K562 (cell line): ENCODE data around the gene TMEM53. TPM values are rescaled to one million over a fixed set of nuclear protein-coding genes. Genes with fewer than 3 reads are reported as not detected.
A peak's percentile ranks its signal among the peaks of the same experiment; 100 is the strongest.

Source experiments
- ATAC-seq: fragments of 200-7000 bp; cut with Tn5 transposase; 3 replicates; pipeline ENCODE4 v1.9.1; 2020; ENCODE audit warnings: moderate library complexity
- BruUV-seq: library from RNA; stranded (reverse); fragments of 400-500 nt; replicated peaks from 2 replicates; lab custom pipeline; 2021; lab: Mats Ljungman, UMichigan
- CTCF ChIA-PET: fragments of 300-600 bp; formaldehyde crosslinking; extraction: SDS; loops from one replicate; lab custom pipeline; 2021; ENCODE audit warnings: low intra/inter-chr PET ratio; lab: Yijun Ruan, JAX
- POLR2A ChIA-PET: fragments of 300-600, 350-650 bp; sonication (Branson Sonifier 250); formaldehyde crosslinking; extraction: SDS; loops from one replicate; lab custom pipeline; 2021; ENCODE audit warnings: antibody characterized with exemption, inconsistent platforms; lab: Yijun Ruan, JAX
- DNase-seq, 4 experiments: peaks; one replicate each; pipeline versions ENCODE4 v3.0.0 to v3.0.0-alpha.2; 2011 to 2018; ENCODE audit warnings: low spot score in 3 of 4, mixed read lengths in 3 of 4; ENCODE audit errors: extremely low read depth in 1 of 4
- FAIRE-seq: peaks from 2 replicates; lab custom pipeline; 2011; peaks lifted over from hg19 to GRCh38; lab: Jason Lieb, UNC
- H2AFZ ChIP-seq: 2 replicates; pipeline ENCODE4 v1.6.0; 2011; ENCODE audit warnings: low read depth, low read length, control low read depth, inconsistent platforms
- H3K27ac ChIP-seq: fragments of 200-600 bp; 3 replicates; pipeline ENCODE4 v1.8.0; 2011; ENCODE audit warnings: low read depth, mild to moderate bottlenecking, control low read depth, inconsistent platforms, low read length, moderate library complexity, mixed read lengths; ENCODE audit errors: extremely low read depth
- H3K27me3 ChIP-seq, 2 experiments: fragments of 300-600 bp in 1 of 2; 2 replicates in 1 of 2; 3 replicates in 1 of 2; pipeline versions ENCODE4 v1.6.0 to v1.8.0; 2011; ENCODE audit warnings: inconsistent platforms in 2 of 2, low read length in 2 of 2, mild to moderate bottlenecking in 1 of 2, mixed read lengths in 1 of 2, moderate library complexity in 1 of 2; ENCODE audit not compliant: control insufficient read depth in 2 of 2, insufficient read depth in 2 of 2
- H3K36me3 ChIP-seq: fragments of 300-600 bp; 3 replicates; pipeline ENCODE4 v1.8.0; 2011; ENCODE audit warnings: mild to moderate bottlenecking, low read length, inconsistent platforms; ENCODE audit not compliant: control insufficient read depth, insufficient read depth
- H3K4me1 ChIP-seq, 2 experiments: fragments of 200-600 bp in 1 of 2; replicated peaks in 1 of 2; 2 replicates in 1 of 2; 3 replicates in 1 of 2; pipeline versions ENCODE4 v1.5.1 to v1.8.0; 2011; ENCODE audit warnings: inconsistent platforms in 2 of 2, low read length in 2 of 2, mild to moderate bottlenecking in 1 of 2, mixed read lengths in 1 of 2, moderate library complexity in 1 of 2; ENCODE audit not compliant: control insufficient read depth in 2 of 2, insufficient read depth in 2 of 2
- H3K4me2 ChIP-seq: 2 replicates; pipeline ENCODE4 v1.6.1; 2011; ENCODE audit warnings: low read length, control low read depth, inconsistent platforms, mixed read lengths; ENCODE audit not compliant: insufficient read depth
- H3K4me3 ChIP-seq: fragments of 200-600 bp; sonication (generic), shearing (Covaris generic); 2 replicates; pipeline ENCODE4 v1.5.1; 2016; ENCODE audit warnings: control low read depth, inconsistent platforms
- H3K79me2 ChIP-seq: fragments of 200-600 bp; 3 replicates; pipeline ENCODE4 v1.8.0; 2011; ENCODE audit warnings: low read length, inconsistent platforms; ENCODE audit not compliant: control insufficient read depth, insufficient read depth
- H3K9ac ChIP-seq, 2 experiments: 2 replicates each; pipeline versions ENCODE4 v1.6.0 to v1.6.1; 2011; ENCODE audit warnings: low read depth in 2 of 2, low read length in 2 of 2, control low read depth in 1 of 2, inconsistent platforms in 1 of 2, mild to moderate bottlenecking in 1 of 2, mixed read lengths in 1 of 2; ENCODE audit not compliant: insufficient read depth in 1 of 2
- H3K9me1 ChIP-seq: one replicate; pipeline ENCODE4 v1.6.0; 2011; ENCODE audit warnings: inconsistent platforms, mild to moderate bottlenecking, low read length, moderate library complexity; ENCODE audit not compliant: control insufficient read depth, insufficient read depth
- H3K9me3 ChIP-seq: replicated peaks from 2 replicates; pipeline ENCODE4 v1.5.1; 2011; ENCODE audit warnings: low read depth, low read length, inconsistent platforms; ENCODE audit not compliant: control insufficient read depth, insufficient read depth
- H4K20me1 ChIP-seq: replicated peaks from 2 replicates; pipeline ENCODE4 v1.6.1; 2011; ENCODE audit warnings: low read length, inconsistent platforms, mixed read lengths; ENCODE audit not compliant: control insufficient read depth, insufficient read depth
- BHLHE40 ChIP-seq: IDR thresholded peaks from 2 replicates; pipeline ENCODE4 v1.6.1; 2011; ENCODE audit warnings: low read length, improper control_type of control experiment
- CBFA2T3 ChIP-seq: fragments of 450-650 bp; IDR thresholded peaks from 2 replicates; pipeline ENCODE4 v1.6.1; 2017
- CC2D1A ChIP-seq: fragments of 450-650 bp; IDR thresholded peaks from 2 replicates; pipeline ENCODE4 v1.6.1; 2017; ENCODE audit warnings: mild to moderate bottlenecking
- MCM5 ChIP-seq: fragments of 450-650 bp; IDR thresholded peaks from 2 replicates; pipeline ENCODE4 v1.6.1; 2016; ENCODE audit warnings: low read depth
- MCM7 ChIP-seq, 2 experiments: fragments of 450-650 bp; IDR thresholded peaks; 2 replicates each; pipeline ENCODE4 v1.6.1; 2016 to 2018
- RBM39 ChIP-seq: fragments of 200-400 bp; formaldehyde crosslinking; optimal IDR thresholded peaks from 2 replicates; pipeline ENCODE3; 2018; ENCODE audit warnings: low read depth, low read length
- ZNF384 ChIP-seq: IDR thresholded peaks from 2 replicates; pipeline ENCODE4 v1.6.1; 2012; ENCODE audit warnings: low read depth, low read length, improper control_type of control experiment
- WGBS: fragments of 100-300 bp; shearing (Covaris generic); methylation state at CpG from one replicate; pipeline ENCODE4 v1.1.6; 2016; ENCODE audit warnings: low coverage, mixed read lengths; ENCODE audit not compliant: insufficient coverage; ENCODE audit errors: missing lambda C conversion rate; 5-methylcytosine and 5-hydroxymethylcytosine counted together
- in situ Hi-C: fragments of 300-500 bp; cut with MboI; formaldehyde crosslinking; loops from 4 replicates; pipeline ENCODE4 v1.15.0; 2018; ENCODE audit warnings: inconsistent platforms, mixed read lengths
- intact Hi-C: fragments of 100-400 bp; cut with micrococcal nuclease; formaldehyde crosslinking; loops from 2 replicates; pipeline ENCODE4 v1.14.2; 2022
- polyA plus RNA-seq, 8 experiments: library from polyadenylated mRNA; depleted of rRNA in 4 of 8; stranded (reverse) in 5 of 8; unstranded in 3 of 8; fragments of >200 nt; fragmentation: Nextera tagmentation in 2 of 8; fragmentation: Illumina TruSeq in 1 of 8; extraction: Ambion mirVana in 2 of 8; extraction: Trizol in 1 of 8; gene quantifications; 2 replicates each; pipeline versions ENCODE4 v1.2.1 to v1.2.3, GENCODE V29; 2011 to 2014; ENCODE audit warnings: inconsistent platforms in 1 of 8, missing spikeins in 1 of 8
- total RNA-seq, 7 experiments: library from RNA; depleted of rRNA in 6 of 7; stranded (reverse); fragments of >200 nt in 6 of 7; fragmentation: Illumina TruSeq in 2 of 7; extraction: Trizol in 2 of 7; gene quantifications; 2 replicates each; pipeline versions ENCODE4 v1.2.1 to v1.2.3, GENCODE V29; 2011 to 2021; ENCODE audit warnings: low replicate concordance in 1 of 7
- TF ChIP-seq, protein P1 (sequence below): fragments of 450-650 bp; formaldehyde crosslinking; IDR thresholded peaks from 2 replicates; pipeline ENCODE4 v1.4.0; 2020; ENCODE audit warnings: mild to moderate bottlenecking, moderate library complexity
- TF ChIP-seq, protein P2 (sequence below): IDR thresholded peaks from 2 replicates; pipeline ENCODE4 v1.6.1; 2014; ENCODE audit warnings: antibody characterized with exemption
- TF ChIP-seq, protein P3 (sequence below), 2 experiments: fragments of 450-650 bp; conservative IDR thresholded peaks; 2 replicates each; pipeline ENCODE4 v1.6.1; 2017; ENCODE audit warnings: mild to moderate bottlenecking in 2 of 2, moderate library complexity in 2 of 2

Gene TMEM53
- total and polyA plus RNA-seq, 9 of the 15 experiments (the other 6 are each of a cell fraction or from before 2014, with no cell fraction given), result 0.23 to 3.7 (median 2.0) TPM

DNA sequence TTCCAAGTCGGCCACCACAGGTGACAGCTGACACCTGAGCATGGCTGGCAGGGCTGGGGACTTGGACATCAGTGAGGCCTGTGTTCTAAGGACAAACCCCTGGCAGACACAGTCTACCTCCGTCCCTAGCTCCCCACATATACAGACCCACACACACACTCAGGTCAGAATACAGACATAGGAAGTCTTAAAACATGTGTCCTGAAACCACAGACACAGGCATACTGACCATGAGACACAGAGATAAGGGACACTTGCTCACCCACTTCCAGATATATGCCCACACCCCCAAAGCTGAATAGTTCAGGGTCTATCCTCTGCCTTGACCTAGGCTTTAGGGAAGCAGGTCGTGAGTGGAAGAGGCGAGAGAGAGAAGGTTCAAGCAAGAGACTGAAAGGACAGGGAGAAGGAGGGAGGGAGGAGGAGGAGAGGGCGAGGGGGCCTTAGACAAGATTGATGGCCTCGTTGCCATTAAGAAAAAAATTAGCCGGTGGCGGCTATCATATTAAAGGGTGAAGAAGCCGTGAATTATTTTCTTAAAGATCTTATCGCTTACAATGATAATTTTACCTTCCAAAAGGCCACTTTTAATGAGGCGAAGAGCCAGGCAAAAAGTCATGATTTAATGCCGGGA lies 49.9 kb downstream of the TMEM53 start (continued):
- TF ChIP-seq, protein P1, sequence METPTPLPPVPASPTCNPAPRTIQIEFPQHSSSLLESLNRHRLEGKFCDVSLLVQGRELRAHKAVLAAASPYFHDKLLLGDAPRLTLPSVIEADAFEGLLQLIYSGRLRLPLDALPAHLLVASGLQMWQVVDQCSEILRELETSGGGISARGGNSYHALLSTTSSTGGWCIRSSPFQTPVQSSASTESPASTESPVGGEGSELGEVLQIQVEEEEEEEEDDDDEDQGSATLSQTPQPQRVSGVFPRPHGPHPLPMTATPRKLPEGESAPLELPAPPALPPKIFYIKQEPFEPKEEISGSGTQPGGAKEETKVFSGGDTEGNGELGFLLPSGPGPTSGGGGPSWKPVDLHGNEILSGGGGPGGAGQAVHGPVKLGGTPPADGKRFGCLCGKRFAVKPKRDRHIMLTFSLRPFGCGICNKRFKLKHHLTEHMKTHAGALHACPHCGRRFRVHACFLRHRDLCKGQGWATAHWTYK, result no peak
- no peak for TF ChIP-seq ZNF384
- TF ChIP-seq, protein P2, sequence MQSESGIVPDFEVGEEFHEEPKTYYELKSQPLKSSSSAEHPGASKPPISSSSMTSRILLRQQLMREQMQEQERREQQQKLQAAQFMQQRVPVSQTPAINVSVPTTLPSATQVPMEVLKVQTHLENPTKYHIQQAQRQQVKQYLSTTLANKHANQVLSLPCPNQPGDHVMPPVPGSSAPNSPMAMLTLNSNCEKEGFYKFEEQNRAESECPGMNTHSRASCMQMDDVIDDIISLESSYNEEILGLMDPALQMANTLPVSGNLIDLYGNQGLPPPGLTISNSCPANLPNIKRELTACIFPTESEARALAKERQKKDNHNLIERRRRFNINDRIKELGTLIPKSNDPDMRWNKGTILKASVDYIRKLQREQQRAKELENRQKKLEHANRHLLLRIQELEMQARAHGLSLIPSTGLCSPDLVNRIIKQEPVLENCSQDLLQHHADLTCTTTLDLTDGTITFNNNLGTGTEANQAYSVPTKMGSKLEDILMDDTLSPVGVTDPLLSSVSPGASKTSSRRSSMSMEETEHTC, result 0 out of 2 replicates have a peak, but pooled peaks have one; percentile 8
- TF ChIP-seq MCM5, result no peak
- peak; percentile 66 for TF ChIP-seq CBFA2T3

DNA sequence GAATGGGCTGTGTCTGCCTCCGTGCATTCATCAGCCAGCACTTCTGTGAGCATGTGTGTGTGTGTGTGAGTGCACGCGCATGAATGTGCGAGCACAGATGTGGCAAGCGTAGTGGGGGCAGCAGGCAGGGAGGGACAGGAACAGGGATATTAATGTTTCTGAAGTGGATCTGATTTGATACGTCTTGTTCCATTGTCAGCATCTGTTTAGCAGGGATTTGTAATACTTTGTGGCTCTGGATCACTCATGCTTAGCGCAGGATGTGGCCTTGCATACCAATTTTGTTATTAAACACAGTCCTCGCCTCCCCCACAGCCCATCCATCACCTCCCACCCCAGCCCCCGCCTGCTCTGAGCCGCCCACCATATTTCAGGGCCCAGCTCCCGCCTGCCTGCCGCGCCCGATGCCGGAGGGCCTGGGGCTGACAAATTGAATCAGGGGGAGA lies 52.4 kb downstream of the TMEM53 start:
- peaks cover 3% of the 10 kb centered on the region; the same call in 1 of the 2 replicates for H4K20me1 ChIP-seq
- H2AFZ ChIP-seq, result no peak overlapping the region
- CTCF ChIA-PET, result no interaction called here
- no peaks in the 10 kb centered on the region for H3K9me1 ChIP-seq
- H3K27me3 ChIP-seq, result no peaks in the 10 kb centered on the region
- H3K36me3 ChIP-seq, result no peaks in the 10 kb centered on the region
- no peak for TF ChIP-seq RBM39
- TF ChIP-seq MCM7 (IDR thresholded peaks at IDR 0.05), result no peak
- TF ChIP-seq CC2D1A, result no peak
- no peak for TF ChIP-seq BHLHE40
- TF ChIP-seq, protein P3, sequence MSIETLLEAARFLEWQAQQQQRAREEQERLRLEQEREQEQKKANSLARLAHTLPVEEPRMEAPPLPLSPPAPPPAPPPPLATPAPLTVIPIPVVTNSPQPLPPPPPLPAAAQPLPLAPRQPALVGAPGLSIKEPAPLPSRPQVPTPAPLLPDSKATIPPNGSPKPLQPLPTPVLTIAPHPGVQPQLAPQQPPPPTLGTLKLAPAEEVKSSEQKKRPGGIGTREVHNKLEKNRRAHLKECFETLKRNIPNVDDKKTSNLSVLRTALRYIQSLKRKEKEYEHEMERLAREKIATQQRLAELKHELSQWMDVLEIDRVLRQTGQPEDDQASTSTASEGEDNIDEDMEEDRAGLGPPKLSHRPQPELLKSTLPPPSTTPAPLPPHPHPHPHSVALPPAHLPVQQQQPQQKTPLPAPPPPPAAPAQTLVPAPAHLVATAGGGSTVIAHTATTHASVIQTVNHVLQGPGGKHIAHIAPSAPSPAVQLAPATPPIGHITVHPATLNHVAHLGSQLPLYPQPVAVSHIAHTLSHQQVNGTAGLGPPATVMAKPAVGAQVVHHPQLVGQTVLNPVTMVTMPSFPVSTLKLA (conservative IDR thresholded peaks at IDR 0.05), result no peak
- TF ChIP-seq, all 486 proteins: peak for 0
- in situ Hi-C loops, result no loop called here
- no peak for DNase-seq
- Histone ChIP-seq H3K79me2 (no peaks in the 10 kb centered on the region), H3K4me3 (no peak overlapping the region), H3K9ac (no peak overlapping the region; a peak in 2 of 4 replicates), H3K27ac (no peak overlapping the region), H3K9me3 (no peaks in the 10 kb centered on the region), H3K4me2 (no peak overlapping the region), H3K4me1 (peaks cover 17 to 27% of the 10 kb centered on the region in 2 experiments)
- intact Hi-C loops, result no loop called here
- 65% methylated on average over 15 of the region's 15 CpGs for WGBS
- POLR2A ChIA-PET, result interaction anchor here (12.0 kb wide), 1 partner anchor 10 kb away, joined by 122 read pairs; no protein-coding TSS in a partner anchor
- no peak for FAIRE-seq
- BruUV-seq, result no TSS peak
- ATAC-seq, result no peak
